HFF-Myc (cell line): ENCODE results near the gene SBK3.

ENCODE experiments used
- DNase-seq: peaks from one replicate; pipeline ENCODE4 v3.0.0-alpha.2; 2011; ENCODE audit warnings: low read depth; ENCODE audit errors: extremely low read depth
- H3K4me3 ChIP-seq: replicated peaks from 2 replicates; pipeline ENCODE4 v1.5.1; 2011; ENCODE audit warnings: low read depth, mild to moderate bottlenecking, control low read depth, low read length
- TF ChIP-seq, protein P1 (sequence below): IDR thresholded peaks from 2 replicates; pipeline ENCODE4 v1.5.1; 2012; ENCODE audit warnings: mild to moderate bottlenecking, low read depth, low read length, control low read depth; ENCODE audit errors: missing control alignments

Gene SBK3

DNA sequence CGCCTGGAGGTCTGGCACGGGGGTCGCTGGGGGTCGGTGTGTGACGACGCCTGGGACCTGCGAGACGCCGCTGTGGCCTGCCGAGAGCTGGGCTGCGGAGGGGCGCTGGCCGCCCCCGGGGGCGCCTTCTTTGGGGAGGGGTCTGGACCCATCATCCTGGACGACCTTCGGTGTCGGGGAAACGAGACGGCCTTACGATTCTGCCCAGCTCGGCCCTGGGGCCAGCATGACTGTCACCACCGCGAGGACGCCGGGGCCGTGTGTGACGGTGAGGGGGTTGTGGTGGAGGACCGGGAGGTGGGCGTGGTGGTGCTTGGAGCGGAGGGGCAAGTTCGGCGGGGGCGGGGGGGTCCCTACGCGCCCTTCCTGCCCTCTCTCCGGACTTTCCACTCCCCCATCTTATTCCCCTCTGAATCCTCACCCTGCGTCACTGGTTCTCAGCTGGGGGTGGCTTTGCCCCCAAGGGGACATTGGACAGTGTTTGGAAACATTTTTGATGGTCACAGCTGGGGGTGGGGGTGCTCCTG lies 51.6 kb downstream of the SBK3 start:
- DNase-seq, result no peak
- TF ChIP-seq, protein P1, sequence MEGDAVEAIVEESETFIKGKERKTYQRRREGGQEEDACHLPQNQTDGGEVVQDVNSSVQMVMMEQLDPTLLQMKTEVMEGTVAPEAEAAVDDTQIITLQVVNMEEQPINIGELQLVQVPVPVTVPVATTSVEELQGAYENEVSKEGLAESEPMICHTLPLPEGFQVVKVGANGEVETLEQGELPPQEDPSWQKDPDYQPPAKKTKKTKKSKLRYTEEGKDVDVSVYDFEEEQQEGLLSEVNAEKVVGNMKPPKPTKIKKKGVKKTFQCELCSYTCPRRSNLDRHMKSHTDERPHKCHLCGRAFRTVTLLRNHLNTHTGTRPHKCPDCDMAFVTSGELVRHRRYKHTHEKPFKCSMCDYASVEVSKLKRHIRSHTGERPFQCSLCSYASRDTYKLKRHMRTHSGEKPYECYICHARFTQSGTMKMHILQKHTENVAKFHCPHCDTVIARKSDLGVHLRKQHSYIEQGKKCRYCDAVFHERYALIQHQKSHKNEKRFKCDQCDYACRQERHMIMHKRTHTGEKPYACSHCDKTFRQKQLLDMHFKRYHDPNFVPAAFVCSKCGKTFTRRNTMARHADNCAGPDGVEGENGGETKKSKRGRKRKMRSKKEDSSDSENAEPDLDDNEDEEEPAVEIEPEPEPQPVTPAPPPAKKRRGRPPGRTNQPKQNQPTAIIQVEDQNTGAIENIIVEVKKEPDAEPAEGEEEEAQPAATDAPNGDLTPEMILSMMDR, result no peak
- H3K4me3 ChIP-seq, result no peak overlapping the region

DNA sequence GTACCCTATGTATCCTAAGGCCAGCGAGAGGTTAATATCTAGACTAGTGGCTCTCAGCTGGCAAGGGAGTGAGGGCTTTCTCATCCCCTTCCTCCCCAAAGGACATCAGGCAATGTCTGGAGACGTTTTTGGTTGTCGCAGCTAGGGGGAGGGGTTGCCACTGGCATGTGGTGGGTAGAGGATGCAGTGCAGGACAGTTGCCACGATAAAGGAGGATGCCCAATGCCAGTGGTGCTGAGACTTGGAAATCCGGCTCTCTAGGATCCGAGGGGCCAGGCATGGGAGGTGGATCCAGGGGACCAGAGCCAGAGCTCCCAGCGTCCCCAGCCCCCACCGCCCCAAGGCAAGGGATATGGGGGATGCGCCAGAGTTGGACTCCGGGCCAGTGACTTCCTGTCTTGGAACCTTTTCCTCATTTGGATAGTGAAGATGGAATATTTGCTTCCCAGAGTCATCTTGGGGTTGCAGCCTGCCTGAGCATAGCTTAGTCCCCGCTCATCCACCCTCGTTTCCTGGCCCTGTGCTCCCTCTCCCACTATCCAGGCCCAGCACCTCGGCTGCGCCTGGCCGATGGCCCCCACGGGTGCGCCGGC lies 52.2 kb downstream of the SBK3 start:
- no peak for DNase-seq
- no peak overlapping the region for H3K4me3 ChIP-seq
- TF ChIP-seq, protein P1, result no peak

DNA sequence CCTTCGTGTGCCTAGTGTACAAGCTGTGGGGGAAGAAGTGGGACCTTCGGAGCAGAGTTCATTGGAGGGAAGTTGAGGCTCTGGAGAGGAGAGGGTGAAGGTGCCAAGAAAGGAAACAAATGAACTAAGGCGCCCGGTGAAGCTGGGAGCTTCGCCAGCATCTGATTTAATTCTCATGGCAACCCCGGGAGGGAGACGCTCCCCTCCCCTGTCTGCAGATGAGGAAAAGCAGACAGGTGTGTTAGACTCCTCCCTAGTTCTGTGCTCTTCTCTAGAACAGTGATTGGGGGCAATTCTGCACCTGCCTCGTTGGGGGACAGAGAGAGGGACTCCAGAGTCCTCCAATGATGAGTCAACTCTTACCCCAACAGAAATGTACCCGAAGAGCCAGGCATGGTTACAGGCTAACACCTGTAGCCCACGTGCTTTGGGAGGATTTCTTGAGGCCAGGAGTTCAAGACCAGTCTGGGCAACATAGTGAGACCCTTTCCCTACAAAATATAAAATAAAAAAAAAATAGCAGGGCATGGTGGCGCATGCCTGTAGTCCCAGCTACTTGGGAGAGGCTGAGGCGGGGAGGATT lies 52.9 kb downstream of the SBK3 start:
- DNase-seq, result no peak
- H3K4me3 ChIP-seq, result no peak overlapping the region
- TF ChIP-seq, protein P1, result no peak

DNA sequence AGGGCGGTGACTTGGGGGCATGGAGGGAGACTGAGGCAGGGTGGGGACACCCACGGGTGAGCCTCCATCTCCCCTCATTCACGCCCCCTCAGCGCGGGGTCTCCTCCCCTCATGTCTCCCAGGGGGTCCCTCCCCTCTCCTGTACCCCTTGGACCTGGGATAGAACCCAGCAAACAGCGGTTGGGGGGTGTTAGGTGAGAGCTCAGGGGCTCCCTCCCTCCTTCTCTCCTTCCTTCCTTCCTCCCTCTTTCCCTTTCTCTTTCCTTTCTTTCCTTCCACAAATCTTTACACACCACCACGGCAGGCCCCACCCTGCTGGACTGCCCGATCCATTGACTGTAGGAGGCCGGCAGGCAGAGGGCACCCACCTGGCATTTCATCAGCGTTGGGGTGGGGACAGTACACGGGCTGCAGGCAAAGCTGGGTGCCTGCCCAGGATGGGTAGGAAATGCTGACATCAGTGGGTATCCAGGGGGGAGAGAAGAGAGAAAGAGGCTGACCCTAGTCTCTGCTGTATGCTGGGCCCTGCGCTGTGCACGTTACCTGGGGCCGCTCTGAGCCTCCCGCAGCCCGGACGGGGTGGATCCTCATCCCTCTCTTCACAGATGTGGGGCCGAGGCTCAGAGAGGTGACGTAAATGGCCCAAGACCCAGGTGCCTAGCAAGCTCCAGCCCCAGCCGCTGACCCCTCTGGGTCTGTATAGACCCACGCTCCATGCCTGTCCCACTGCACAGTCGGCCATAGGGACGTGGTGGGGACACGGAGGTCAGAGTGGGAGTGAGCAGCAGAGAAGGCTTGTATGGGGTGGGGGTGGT lies 53.6 kb downstream of the SBK3 start:
- no peak for DNase-seq
- no peak overlapping the region for H3K4me3 ChIP-seq
- TF ChIP-seq, protein P1, result no peak
